Peyer's patch (tissue), 4 donors: ENCODE measurements around the gene MICAL3.

Experiments used
- CTCF ChIP-seq, 6 experiments: fragments of 450-650 bp in 4 of 6; fragments of 200-600 bp in 2 of 6; sonication (generic) in 1 of 6; IDR thresholded peaks; one replicate each; pipeline ENCODE4 v1.5.1; 2017 to 2019; ENCODE audit warnings: antibody characterized with exemption in 6 of 6, mild to moderate bottlenecking in 3 of 6, moderate library complexity in 1 of 6
- POLR2A ChIP-seq, 2 donors: fragments of 450-650 bp; IDR thresholded peaks; one replicate each; pipeline ENCODE4 v1.5.1; 2017; ENCODE audit warnings: antibody characterized with exemption in 2 of 2, mild to moderate bottlenecking in 2 of 2, moderate library complexity in 2 of 2

GRCh38 chr22:17931400-17931825 lies 92.9 kb downstream of the MICAL3 start:
- TF ChIP-seq CTCF (IDR thresholded peaks at IDR 0.05) (no peak), POLR2A (IDR thresholded peaks at IDR 0.05) (no peak)
